NK-92 (cell line): Measurements from ENCODE around the gene ZNF185.
"Not testable (repeated sequence)": the region's sequence is repeated elsewhere in the genome, so short reads cannot be mapped to it uniquely, and the experiment has no call there.

Experiments used
- DNase-seq: peaks from one replicate; lab custom pipeline; 2025; ENCODE audit not compliant: unreplicated experiment; lab: John Stamatoyannopoulos, UW

ZNF185 gene

GRCh38 chrX:152895121-152895520 is 2.7 kb upstream of the ZNF185 start:
- no peak for DNase-seq

- DNase-seq: no peak
Observed at GRCh38 chrX:152895724-152896420, 2.0 kb upstream of the ZNF185 start.

GRCh38 chrX:152896450-152896849 is 1.4 kb upstream of the ZNF185 start:
- no peak for DNase-seq

- DNase-seq: no peak
Observed at GRCh38 chrX:152898442-152898841, 575 bp downstream of the ZNF185 start.

- no peak for DNase-seq
Observed at GRCh38 chrX:152899111-152899873, 1.4 kb downstream of the ZNF185 start.

- DNase-seq: no peak
Observed at GRCh38 chrX:152899874-152900719, 2.2 kb downstream of the ZNF185 start.

- no peak for DNase-seq
Observed at GRCh38 chrX:152900937-152901445, 3.1 kb downstream of the ZNF185 start.

GRCh38 chrX:152901816-152902501 is 4.1 kb downstream of the ZNF185 start:
- DNase-seq: no peak

- no peak for DNase-seq
Observed at GRCh38 chrX:152902502-152902820, 4.6 kb downstream of the ZNF185 start.

- DNase-seq: no peak
Observed at GRCh38 chrX:152903589-152903988, 5.7 kb downstream of the ZNF185 start.

- no peak for DNase-seq
Observed at GRCh38 chrX:152904151-152905080, 6.5 kb downstream of the ZNF185 start.

- no peak for DNase-seq
Observed at GRCh38 chrX:152905081-152905420, 7.2 kb downstream of the ZNF185 start.

- no peak for DNase-seq
Observed at GRCh38 chrX:152907084-152907651, 9.3 kb downstream of the ZNF185 start.

- DNase-seq: no peak
Observed at GRCh38 chrX:152908486-152908885, 10.6 kb downstream of the ZNF185 start.

GRCh38 chrX:152910018-152910417 is 12.2 kb downstream of the ZNF185 start:
- DNase-seq: not testable (repeated sequence)

GRCh38 chrX:152912106-152912505 is 14.2 kb downstream of the ZNF185 start:
- no peak for DNase-seq

- DNase-seq: no peak
Observed at GRCh38 chrX:152912641-152913040, 14.8 kb downstream of the ZNF185 start.

GRCh38 chrX:152913346-152913745 is 15.5 kb downstream of the ZNF185 start:
- DNase-seq: no peak

- no peak for DNase-seq
Observed at GRCh38 chrX:152913910-152914309, 16.0 kb downstream of the ZNF185 start.
